WERI-Rb-1 (cell line): ENCODE results near the gene UGT2B11.
"Not testable (repeated sequence)": the region's sequence is repeated elsewhere in the genome, so short reads cannot be mapped to it uniquely, and the experiment has no call there.

Source experiments
- DNase-seq: peaks from one replicate; pipeline ENCODE4 v3.0.0-alpha.2; 2020
- H3K27ac ChIP-seq: fragments of 250-450 bp; sonication (Bioruptor Pico); 2 replicates; pipeline ENCODE4 v1.5.1; 2020; ENCODE audit warnings: mild to moderate bottlenecking, moderate library complexity
- H3K27me3 ChIP-seq: fragments of 250-450 bp; sonication (Bioruptor Pico); 2 replicates; pipeline ENCODE4 v1.5.1; 2021; ENCODE audit warnings: mild to moderate bottlenecking, low read depth, moderate library complexity; ENCODE audit not compliant: insufficient read depth, severe bottlenecking
- H3K36me3 ChIP-seq: fragments of 250-450 bp; sonication (Bioruptor Pico); 2 replicates; pipeline ENCODE4 v1.5.1; 2020; ENCODE audit warnings: mild to moderate bottlenecking, moderate library complexity
- H3K4me3 ChIP-seq: 2 replicates; pipeline ENCODE4 v1.5.1; 2011; ENCODE audit warnings: low read depth, mild to moderate bottlenecking, control low read depth, low read length
- H3K9me3 ChIP-seq: fragments of 250-450 bp; sonication (Bioruptor Pico); 2 replicates; pipeline ENCODE4 v1.5.1; 2021; ENCODE audit warnings: mild to moderate bottlenecking, moderate library complexity; ENCODE audit not compliant: severe bottlenecking
- TF ChIP-seq, protein P1 (sequence below): IDR thresholded peaks from 2 replicates; pipeline ENCODE4 v1.5.1; 2011; ENCODE audit warnings: low read depth, mild to moderate bottlenecking, control low read depth, inconsistent platforms, low read length

Gene UGT2B11

DNA sequence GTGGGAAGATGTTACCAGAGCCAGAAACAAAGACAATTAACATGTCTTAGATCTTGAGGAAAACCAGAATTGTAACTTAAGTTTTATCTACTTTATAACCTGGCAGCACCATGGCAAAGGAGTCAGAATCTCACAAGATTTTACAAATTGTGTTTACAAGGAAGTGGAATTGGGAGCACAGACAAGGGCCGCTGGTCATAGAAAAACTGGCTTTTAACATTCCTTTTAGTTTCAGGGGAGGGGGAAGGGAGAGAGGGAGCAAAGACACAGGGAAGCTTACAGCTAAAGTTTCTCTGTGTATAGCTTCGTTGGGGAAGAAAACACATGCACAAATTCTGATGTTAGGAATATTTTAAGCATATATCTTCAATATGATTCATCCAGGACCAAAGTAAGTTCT is 10.3 kb upstream of the UGT2B11 start:
- Histone ChIP-seq H3K27me3 (no peaks in the 10 kb centered on the region), H3K4me3 (no peak overlapping the region), H3K27ac (no peak overlapping the region), H3K36me3 (no peaks in the 10 kb centered on the region), H3K9me3 (no peaks in the 10 kb centered on the region)
- TF ChIP-seq, protein P1, sequence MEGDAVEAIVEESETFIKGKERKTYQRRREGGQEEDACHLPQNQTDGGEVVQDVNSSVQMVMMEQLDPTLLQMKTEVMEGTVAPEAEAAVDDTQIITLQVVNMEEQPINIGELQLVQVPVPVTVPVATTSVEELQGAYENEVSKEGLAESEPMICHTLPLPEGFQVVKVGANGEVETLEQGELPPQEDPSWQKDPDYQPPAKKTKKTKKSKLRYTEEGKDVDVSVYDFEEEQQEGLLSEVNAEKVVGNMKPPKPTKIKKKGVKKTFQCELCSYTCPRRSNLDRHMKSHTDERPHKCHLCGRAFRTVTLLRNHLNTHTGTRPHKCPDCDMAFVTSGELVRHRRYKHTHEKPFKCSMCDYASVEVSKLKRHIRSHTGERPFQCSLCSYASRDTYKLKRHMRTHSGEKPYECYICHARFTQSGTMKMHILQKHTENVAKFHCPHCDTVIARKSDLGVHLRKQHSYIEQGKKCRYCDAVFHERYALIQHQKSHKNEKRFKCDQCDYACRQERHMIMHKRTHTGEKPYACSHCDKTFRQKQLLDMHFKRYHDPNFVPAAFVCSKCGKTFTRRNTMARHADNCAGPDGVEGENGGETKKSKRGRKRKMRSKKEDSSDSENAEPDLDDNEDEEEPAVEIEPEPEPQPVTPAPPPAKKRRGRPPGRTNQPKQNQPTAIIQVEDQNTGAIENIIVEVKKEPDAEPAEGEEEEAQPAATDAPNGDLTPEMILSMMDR: no peak
- DNase-seq: no peak

DNA sequence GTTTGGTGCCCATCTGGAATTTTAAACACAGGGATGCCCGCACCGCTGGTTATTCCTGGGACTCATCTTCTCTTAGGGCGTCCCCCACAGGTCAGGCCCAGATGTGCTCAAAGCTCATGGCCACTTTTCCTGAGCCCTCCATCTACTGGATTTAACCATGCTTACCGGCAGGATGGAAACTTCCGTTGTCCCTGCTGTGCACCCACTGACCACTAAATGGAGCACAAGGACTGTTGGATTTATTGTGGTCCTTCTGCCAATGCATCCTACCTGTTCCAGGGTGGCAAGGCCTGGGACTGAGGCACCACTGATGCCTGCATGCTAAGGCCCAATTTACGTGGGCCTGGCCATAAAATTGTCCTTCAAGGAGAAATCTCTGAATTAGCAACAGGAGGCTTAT is 8.7 kb upstream of the UGT2B11 start:
- not testable (repeated sequence) for H3K27me3 ChIP-seq, H3K27ac ChIP-seq, H3K4me3 ChIP-seq, H3K9me3 ChIP-seq, H3K36me3 ChIP-seq
- DNase-seq: peak; percentile 9

DNA sequence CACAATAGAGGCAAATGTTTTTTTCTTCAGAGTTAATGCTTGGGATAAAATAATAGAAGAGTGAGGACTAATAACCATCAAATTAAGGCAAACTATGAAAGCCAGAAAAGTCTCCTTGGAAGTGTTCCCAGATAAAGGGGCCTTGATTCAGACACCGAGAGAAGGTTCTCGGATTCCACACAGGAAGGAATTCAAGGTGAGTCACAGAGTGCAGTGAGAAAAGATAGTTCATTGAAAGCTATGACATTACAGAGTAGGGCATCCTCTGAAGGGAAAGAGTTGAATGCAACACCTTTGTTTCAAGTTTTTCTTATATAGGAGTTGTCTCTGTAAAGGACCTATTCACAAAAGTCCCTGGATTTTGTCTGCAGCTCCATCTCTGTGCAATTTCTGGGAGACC is 3.9 kb upstream of the UGT2B11 start:
- H3K27me3 ChIP-seq, H3K4me3 ChIP-seq, H3K27ac ChIP-seq, H3K9me3 ChIP-seq, DNase-seq, H3K36me3 ChIP-seq: not testable (repeated sequence)

DNA sequence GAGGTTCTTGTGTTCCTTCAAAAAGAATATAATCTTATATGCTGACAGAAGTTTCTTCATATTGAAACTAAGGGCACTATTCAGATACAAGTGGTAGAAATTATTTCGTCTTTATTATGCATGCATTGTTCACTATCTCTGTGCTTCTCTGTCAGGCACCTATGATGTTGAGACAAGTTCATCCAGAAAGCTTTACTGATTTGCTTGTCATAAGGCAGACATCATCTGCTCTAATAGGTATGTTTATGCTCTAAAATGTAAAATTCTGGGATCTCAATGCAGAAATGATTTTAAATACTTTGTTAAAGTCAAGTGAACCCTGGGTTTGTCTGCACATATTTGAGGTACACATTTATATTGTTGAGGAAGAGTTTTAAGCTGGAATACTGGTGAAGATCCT is 3.6 kb downstream of the UGT2B11 start:
- no peak for DNase-seq
- H3K27me3 ChIP-seq: no peaks in the 10 kb centered on the region
- H3K4me3 ChIP-seq: no peak overlapping the region
- no peak overlapping the region for H3K27ac ChIP-seq
- TF ChIP-seq, protein P1: no peak
- H3K36me3 ChIP-seq: no peaks in the 10 kb centered on the region
- H3K9me3 ChIP-seq: no peaks in the 10 kb centered on the region

DNA sequence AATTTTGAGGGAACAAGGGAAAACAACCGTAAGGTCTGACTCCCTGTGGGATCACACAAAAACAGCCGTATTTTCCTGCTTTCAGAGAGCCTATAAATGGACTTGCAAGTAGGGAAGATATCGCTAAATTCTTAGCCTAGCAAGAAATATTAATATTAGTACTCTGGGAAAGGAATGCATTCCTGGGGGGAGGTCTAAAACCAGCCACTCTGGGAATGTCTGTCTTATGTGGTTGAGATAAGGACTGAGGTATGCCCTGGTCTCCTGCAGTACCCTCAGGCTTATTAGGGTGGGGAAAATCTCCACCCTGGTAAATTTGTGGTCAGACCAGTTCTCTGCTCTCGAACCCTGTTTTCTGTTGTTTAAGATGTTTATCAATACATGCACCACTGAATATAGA is 16.0 kb downstream of the UGT2B11 start:
- H3K9me3 ChIP-seq, H3K36me3 ChIP-seq, H3K27ac ChIP-seq, H3K4me3 ChIP-seq, H3K27me3 ChIP-seq, DNase-seq: not testable (repeated sequence)

DNA sequence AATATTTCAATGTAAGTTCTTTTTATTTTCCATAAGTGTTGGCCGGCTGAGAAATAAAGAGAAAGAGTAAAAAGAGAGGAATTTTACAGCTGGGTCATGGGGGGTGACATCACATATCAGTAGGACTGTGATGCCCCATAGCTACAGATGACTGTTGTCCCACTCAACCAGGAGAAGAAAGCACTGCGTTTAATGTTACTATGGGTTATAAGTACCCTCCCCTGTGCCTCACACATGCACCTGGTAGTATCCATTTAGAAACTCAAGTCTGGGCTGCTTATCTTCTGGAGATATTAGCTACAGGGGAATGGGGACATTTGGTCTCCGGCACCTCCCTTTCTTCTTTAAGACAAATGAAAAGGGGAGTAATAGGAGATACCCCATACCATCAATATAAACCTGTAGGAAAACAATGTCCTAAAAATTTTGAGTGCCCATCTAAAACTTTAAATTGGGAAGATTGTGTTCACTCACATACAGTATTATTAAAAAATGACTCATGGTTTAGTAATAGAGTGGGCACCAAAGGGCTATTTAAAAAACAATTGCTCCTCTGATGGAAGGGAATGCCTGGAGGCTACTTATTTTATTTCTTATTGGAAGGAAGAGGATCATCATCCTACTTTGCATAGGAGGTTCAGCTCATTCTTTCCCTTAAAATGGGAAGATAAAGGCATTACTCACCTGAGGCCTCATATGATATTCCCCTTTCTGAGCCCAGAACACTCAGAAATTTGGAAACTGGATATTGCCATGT is 18.2 kb downstream of the UGT2B11 start:
- Histone ChIP-seq H3K36me3 (no peaks in the 10 kb centered on the region), H3K27me3 (no peaks in the 10 kb centered on the region), H3K27ac (no peak overlapping the region), H3K4me3 (no peak overlapping the region), H3K9me3 (peaks cover 2% of the 10 kb centered on the region)
- DNase-seq: no peak
- TF ChIP-seq, protein P1: no peak

DNA sequence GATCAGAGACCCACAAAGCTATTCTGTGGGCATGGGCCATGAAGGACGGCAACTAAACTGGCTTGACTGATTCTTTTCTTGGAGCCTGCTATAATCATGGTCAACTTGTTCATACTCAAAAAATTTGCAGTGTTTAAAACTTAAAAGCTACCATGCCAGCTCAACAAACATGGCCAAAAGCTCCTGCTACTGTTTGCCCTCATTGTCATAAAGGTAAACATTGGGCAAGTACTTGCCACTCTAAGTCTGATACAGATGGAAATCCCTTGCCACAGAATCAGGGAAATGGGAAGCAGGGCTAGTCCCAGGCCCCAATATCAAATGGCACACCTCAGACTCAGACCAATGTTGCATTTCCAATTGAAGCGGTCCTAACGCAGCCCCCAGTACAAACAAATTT is 20.4 kb downstream of the UGT2B11 start:
- TF ChIP-seq, protein P1: no peak
- no peaks in the 10 kb centered on the region for H3K27me3 ChIP-seq
- no peaks in the 10 kb centered on the region for H3K36me3 ChIP-seq
- H3K9me3 ChIP-seq: peaks cover 2% of the 10 kb centered on the region
- no peak for DNase-seq
- no peak overlapping the region for H3K27ac ChIP-seq
- no peak overlapping the region for H3K4me3 ChIP-seq

DNA sequence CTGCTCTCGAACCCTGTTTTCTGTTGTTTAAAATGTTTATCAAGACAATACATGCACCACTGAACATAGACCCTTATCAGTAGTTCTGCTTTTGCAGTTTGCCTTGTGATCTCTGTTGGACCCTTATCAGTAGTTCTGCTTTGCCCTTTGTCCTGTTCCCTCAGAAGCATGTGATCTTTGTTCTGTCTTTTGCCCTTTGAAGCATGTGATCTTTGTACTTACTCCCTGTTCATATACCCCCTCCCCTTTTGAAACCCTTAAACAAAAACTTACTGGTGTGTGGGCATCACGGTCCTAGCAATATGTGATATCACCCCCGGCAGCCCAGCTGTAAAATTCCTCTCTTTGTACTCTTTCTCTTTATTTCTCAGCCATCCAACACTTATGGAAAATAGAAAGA is 22.6 kb downstream of the UGT2B11 start:
- DNase-seq, H3K4me3 ChIP-seq: not testable (repeated sequence)

DNA sequence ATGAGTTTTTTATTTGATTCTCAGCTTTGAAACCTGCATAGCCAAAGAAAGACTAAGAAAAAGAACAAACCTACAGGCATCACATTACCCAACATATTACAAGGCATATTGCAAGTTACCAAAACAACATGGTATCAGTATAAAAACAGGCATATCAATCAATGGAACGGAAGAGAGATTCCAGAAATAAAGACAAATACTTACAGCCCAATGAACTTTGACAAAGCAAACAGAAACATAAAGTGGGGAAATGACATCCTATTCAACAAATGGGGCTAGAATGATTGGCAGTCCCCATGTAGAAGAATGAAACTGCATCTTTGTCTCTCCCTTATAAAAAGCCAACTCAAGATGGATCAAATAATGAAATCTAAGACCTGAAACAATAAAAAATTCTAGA is 23.9 kb downstream of the UGT2B11 start:
- H3K4me3 ChIP-seq, H3K27me3 ChIP-seq, H3K36me3 ChIP-seq, DNase-seq, H3K9me3 ChIP-seq, H3K27ac ChIP-seq: not testable (repeated sequence)

More for the DNA sequence above, 22.6 kb downstream of the UGT2B11 start:
- H3K9me3 ChIP-seq, H3K27ac ChIP-seq, H3K27me3 ChIP-seq, H3K36me3 ChIP-seq: not testable (repeated sequence)

DNA sequence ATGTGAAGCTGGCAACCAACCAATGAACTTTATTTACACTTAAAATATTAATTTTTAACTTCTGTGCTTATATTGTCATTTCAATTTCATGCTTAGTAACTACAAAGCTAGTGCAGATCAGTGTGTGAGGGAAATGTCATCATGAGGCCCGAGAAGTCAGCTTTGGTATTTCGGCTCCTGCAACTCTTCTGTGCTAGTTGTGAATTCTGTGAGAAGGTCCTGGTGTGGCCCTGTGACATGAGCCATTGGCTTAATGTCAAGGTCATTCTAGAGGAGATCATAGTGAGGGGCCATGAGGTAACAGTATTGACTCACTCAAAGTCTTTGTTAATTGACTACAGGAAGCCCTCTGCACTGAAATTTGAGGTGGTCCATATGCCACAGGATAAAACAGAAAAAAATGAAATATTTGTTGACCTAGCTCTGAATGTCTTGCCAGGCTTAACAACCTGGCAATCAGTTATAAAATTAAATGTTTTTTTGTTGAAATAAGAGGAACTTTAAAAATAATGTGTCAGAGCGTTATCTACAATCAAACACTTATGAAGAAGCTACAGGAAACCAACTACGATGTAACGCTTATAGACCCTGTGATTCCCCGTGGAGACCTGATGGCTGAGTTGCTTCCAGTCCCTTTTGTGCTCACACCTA is 32.9 kb downstream of the UGT2B11 start:
- not testable (repeated sequence) for H3K36me3 ChIP-seq, H3K4me3 ChIP-seq, H3K9me3 ChIP-seq, DNase-seq, H3K27ac ChIP-seq, H3K27me3 ChIP-seq
